VCaP (cell line): ENCODE results near the gene CSAG1.
"Not testable (repeated sequence)": the region's sequence is repeated elsewhere in the genome, so short reads cannot be mapped to it uniquely, and the experiment has no call there.

ENCODE experiments used
- H3K27ac ChIP-seq: fragments of 450-650 bp; 2 replicates; pipeline ENCODE4 v1.5.1; 2017
- TF ChIP-seq, protein P1 (sequence below): fragments of 450-650 bp; conservative IDR thresholded peaks from 2 replicates; pipeline ENCODE4 v1.5.1; 2017; ENCODE audit warnings: mild to moderate bottlenecking, moderate library complexity

Gene CSAG1, protein sequence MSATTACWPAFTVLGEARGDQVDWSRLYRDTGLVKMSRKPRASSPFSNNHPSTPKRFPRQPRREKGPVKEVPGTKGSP

DNA sequence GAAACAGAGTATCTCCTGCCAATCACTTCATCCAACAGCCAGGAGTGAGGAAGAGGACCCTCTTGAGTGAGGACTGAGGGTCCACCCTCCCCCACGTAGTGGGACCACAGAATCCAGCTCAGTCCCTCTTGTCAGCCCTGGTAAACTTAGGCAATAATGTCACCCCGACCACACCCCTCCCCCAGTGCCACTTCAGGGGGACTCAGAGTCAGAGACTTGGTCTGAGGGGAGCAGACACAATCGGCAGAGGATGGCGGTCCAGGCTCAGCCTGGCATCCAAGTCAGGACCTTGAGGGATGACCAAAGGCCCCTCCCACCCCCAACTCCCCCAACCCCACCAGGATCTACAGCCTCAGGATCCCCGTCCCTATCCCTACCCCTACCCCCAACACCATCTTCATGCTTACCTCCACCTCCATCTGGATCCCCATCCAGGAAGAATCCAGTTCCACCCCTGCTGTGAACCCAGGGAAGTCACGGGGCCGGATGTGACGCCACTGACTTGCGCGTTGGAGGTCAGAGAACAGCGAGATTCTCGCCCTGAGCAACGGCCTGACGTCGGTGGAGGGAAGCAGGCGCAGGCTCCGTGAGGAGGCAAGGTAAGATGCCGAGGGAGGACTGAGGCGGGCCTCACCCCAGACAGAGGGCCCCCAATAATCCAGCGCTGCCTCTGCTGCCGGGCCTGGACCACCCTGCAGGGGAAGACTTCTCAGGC, at the start of gene CSAG1, which contains the start of gene MAGEA12:
CSAG1 (minus strand) TSS at position 461 of the 715 bp plus-strand sequence. CDS start 1,261 bp downstream, outside the sequence.
MAGEA12 (plus strand) TSS at position 497 of the 715 bp plus-strand sequence. CDS start 2,405 bp downstream, outside the sequence.
- H3K27ac ChIP-seq = no peak within 1 kb of the TSS
- TF ChIP-seq, protein P1, sequence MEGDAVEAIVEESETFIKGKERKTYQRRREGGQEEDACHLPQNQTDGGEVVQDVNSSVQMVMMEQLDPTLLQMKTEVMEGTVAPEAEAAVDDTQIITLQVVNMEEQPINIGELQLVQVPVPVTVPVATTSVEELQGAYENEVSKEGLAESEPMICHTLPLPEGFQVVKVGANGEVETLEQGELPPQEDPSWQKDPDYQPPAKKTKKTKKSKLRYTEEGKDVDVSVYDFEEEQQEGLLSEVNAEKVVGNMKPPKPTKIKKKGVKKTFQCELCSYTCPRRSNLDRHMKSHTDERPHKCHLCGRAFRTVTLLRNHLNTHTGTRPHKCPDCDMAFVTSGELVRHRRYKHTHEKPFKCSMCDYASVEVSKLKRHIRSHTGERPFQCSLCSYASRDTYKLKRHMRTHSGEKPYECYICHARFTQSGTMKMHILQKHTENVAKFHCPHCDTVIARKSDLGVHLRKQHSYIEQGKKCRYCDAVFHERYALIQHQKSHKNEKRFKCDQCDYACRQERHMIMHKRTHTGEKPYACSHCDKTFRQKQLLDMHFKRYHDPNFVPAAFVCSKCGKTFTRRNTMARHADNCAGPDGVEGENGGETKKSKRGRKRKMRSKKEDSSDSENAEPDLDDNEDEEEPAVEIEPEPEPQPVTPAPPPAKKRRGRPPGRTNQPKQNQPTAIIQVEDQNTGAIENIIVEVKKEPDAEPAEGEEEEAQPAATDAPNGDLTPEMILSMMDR = no peak

DNA sequence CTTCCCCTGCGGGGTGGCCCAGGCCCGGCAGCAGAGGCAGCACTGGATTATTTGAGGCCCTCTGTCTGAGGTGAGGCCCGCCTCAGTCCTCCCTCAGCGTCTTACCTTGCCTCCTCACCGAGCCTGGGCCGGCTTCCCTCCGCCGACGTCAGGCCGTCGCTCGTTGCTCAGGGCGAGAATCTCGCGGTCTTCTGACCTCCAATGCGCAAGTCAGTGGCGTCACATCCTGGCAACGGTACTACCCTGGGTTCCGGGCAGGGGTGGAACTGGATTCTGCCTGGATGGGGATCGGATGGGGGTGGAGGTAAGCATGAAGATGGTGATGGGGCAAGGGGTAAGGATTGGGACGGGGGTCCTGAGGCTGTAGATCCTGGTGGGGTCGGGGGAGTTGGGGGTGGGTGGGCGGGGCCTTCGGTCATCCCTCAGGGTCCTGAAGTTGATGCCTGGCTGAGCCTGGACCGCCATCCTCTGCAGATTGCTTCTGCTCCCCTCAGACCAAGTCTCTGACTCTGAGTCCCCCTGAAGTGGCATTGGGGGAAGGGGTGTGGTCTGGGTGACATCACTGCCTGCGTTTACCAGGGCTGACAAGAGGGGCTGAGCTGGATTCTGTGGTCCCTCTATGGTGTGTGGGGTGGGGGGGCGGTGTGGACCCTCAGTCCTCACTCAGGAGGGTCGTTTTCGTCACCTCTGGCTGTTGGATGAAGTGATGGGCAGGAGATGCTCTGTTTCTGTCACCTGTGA, 36.2 kb upstream of the CSAG1 start, which contains the start of gene MAGEA6:
MAGEA6 (minus strand) TSS at position 141 of the 741 bp plus-strand sequence. CDS start 2,039 bp downstream, outside the sequence.
- H3K27ac ChIP-seq = not testable (repeated sequence)

DNA sequence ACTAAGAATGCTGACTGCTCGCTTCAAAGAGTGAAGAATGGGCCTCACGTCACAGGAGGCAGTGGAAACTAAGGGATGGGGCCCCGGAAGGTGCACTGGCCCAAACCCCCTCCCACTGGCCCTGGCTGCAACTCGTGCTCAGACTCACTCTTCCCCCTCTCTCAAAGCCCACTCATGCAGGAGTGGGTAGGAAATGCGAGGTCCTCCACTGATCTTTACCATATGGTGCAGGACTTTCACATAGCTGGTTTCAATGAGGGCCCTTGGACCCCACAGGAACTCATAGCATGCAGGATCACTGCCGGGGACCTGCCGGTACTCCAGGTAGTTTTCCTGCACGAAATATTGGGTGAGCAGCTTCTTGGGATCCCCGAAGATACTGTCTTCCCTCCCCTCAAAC, 33.0 kb upstream of the CSAG1 start:
- not testable (repeated sequence) for H3K27ac ChIP-seq

DNA sequence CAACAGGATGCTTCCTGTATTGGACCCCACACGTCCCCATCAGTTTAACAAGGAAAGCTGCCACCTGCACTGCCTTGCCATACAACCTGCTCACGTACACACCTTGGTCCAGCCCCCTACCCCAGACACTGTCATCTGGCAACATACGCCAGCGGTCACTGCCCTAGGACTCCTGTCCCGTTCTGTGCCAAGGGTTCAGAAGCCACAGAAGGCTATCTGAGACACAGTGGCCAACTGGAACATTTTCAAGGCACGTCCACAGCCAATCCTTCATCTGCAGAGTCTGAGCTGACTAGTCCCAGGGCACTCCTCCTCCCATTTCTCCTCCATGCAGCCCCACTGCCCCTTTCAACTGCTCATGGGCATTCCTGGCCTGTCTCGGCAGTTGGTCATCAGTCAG, 28.1 kb upstream of the CSAG1 start:
- H3K27ac ChIP-seq = not testable (repeated sequence)

DNA sequence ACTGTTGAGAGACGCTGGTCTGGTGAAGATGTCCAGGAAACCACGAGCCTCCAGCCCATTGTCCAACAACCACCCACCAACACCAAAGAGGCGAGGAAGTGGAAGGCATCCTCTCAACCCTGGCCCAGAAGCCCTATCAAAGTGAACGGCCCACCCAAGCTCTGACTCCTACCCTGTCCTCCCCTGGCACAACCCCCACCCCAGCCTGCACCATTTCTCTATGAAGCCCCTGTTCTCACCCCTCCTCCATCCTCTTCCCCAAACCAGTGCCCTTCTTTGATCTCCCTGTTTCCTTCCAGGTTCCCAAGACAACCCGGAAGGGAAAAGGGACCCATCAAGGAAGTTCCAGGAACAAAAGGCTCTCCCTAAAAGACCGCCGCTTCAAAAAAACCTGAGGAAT, 26.0 kb upstream of the CSAG1 start:
- H3K27ac ChIP-seq = not testable (repeated sequence)

DNA sequence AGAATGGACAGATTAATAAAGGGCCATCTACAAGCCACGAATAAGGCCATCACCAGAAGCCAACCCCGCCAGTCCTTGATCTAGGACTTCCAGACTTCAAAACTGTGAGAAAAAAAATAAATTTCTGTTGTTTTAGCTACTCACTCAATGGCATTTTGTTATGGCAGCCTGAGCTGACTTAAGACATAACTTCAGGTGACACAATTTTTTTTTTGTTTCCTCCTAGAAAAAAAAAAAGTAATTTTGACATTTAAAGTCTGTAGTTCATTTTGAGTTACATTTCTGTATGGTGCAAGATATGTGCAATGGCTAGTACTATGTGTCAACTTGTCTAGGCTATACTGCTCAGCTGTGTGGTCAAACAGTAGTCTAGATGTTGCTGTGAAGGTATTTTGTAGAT, 25.4 kb upstream of the CSAG1 start, which contains the start of gene CSAG3:
CSAG3 (plus strand) TSS at position 301 of the 400 bp plus-strand sequence.
- H3K27ac ChIP-seq = not testable (repeated sequence)

DNA sequence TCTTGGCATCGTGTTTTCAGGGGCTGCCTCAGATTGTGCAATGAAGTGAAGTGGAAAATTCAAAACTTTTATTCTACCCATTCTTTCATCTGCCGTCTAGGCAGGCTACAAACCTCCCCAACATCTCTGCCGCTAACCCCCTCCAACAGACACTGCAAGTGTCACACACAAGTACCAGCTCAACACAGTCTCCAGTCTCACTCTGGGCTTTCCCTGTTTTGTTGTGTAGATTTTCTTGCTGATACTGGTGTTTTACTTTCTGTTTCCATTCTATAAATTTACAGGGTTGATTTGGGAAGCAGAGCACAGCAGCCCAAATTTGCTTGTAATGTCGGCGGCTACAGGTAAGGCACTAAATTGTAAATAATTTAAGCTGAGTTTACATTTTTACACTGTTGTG, 21.4 kb upstream of the CSAG1 start:
- H3K27ac ChIP-seq = not testable (repeated sequence)

DNA sequence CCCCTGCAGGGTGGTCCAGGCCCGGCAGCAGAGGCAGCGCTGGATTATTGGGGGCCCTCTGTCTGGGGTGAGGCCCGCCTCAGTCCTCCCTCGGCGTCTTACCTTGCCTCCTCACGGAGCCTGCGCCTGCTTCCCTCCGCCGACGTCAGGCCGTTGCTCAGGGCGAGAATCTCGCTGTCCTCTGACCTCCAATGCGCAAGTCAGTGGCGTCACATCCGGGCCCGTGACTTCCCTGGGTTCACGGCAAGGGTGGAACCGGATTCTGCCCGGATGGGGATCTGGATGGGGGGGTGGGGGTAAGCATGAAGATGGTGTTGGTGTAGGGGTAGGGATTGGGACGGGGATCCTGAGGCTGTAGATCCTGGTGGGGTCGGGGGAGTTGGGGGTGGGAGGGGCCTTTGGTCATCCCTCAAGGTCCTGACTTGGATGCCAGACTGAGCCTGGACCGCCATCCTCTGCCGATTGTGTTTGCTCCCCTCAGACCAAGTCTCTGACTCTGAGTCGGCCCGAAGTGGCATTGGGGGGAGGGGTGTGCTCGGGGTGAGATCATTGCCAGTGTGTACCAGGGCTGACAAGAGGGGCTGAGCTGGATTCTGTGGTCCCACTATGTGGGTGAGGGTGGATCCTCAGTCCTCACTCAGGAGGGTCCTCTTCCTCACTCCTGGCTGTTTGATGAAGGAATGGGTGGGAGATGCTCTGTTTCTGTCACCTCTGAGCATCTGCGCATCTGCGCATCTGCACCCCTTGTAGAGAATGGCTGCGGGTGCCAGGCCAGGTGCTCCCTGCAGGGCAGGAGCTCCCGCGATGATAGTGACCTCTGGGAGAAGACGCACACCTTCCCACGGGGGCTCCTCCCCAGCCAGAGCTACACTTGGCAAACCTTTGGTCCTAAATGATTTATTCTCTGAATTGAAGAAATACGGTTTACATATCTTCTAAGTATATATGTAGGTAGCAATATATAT, 20.4 kb upstream of the CSAG1 start, which contains the start of gene MAGEA2:
MAGEA2 (minus strand) TSS at position 157 of the 965 bp plus-strand sequence. CDS start 2,479 bp downstream, outside the sequence.
- H3K27ac ChIP-seq = not testable (repeated sequence)

DNA sequence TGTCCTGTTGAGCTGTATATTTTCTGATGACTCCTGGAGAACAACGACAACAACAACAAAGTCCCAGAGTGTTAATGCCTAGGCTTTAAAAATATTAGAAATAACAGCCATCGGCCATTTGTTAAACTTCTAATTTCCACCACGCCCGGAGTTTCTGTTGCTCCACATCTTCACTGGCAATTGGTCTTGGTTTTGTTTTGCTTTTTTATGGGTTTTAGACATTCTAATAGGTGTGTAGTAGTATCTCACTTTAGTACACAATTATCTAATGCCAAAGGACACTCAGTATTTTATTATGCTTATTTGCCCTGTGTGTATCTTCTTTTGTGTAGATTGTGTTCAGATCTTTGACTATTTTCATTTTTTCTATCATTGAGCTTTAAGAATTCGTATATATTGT, 5.0 kb upstream of the CSAG1 start:
- TF ChIP-seq, protein P1 = no peak
- H3K27ac ChIP-seq = no peak overlapping the region

DNA sequence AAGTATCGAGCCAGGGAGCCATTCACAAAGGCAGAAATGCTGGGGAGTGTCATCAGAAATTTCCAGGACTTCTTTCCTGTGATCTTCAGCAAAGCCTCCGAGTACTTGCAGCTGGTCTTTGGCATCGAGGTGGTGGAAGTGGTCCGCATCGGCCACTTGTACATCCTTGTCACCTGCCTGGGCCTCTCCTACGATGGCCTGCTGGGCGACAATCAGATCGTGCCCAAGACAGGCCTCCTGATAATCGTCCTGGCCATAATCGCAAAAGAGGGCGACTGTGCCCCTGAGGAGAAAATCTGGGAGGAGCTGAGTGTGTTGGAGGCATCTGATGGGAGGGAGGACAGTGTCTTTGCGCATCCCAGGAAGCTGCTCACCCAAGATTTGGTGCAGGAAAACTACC, 3.0 kb upstream of the CSAG1 start:
- H3K27ac ChIP-seq = not testable (repeated sequence)

DNA sequence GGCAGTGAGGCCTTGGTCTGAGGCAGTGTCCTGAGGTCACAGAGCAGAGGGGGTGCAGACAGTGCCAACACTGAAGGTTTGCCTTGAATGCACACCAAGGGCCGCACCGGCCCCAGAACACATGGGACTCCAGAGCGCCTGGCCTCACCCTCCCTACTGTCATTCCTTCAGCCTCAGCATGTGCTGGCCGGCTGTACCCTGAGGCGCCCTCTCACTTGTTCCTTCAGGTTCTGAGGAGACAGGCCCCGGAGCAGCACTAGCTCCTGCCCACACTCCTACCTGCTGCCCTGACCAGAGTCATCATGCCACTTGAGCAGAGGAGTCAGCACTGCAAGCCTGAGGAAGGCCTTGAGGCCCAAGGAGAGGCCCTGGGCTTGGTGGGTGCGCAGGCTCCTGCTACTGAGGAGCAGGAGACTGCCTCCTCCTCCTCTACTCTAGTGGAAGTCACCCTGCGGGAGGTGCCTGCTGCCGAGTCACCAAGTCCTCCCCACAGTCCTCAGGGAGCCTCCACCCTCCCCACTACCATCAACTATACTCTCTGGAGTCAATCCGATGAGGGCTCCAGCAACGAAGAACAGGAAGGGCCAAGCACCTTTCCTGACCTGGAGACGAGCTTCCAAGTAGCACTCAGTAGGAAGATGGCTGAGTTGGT, 2.5 kb upstream of the CSAG1 start:
- TF ChIP-seq, protein P1 = no peak
- no peak overlapping the region for H3K27ac ChIP-seq
